GM23248 (cell line): ENCODE data around the gene CHN1. TPM values are rescaled to one million over a fixed set of nuclear protein-coding genes. Genes with fewer than 3 reads are reported as not detected.
A peak's percentile ranks its signal among the peaks of the same experiment; 100 is the strongest.

ENCODE experiments used
- DNase-seq: peaks from one replicate; pipeline ENCODE4 v3.0.0-alpha.2; 2015
- H2AFZ ChIP-seq: fragments of 200-600 bp; sonication (generic); 2 replicates; pipeline ENCODE4 v1.6.1; 2016; ENCODE audit warnings: antibody characterized with exemption
- H3F3A ChIP-seq: fragments of 200-600 bp; sonication (generic); 2 replicates; pipeline ENCODE4 v1.6.1; 2016; ENCODE audit warnings: mild to moderate bottlenecking, antibody characterized with exemption, mixed run types; ENCODE audit not compliant: insufficient read depth
- H3K27ac ChIP-seq: fragments of 200-600 bp; sonication (generic); 2 replicates; pipeline ENCODE4 v1.5.1; 2016; ENCODE audit warnings: mild to moderate bottlenecking
- H3K27me3 ChIP-seq: fragments of 200-600 bp; sonication (generic); replicated peaks from 2 replicates; pipeline ENCODE4 v1.6.1; 2016; ENCODE audit warnings: mild to moderate bottlenecking; ENCODE audit not compliant: insufficient read depth
- H3K36me3 ChIP-seq: fragments of 200-600 bp; sonication (generic); 2 replicates; pipeline ENCODE4 v1.6.1; 2016; ENCODE audit warnings: low read depth, mild to moderate bottlenecking
- H3K4me1 ChIP-seq: fragments of 200-600 bp; sonication (generic); 2 replicates; pipeline ENCODE4 v1.6.1; 2016; ENCODE audit warnings: mild to moderate bottlenecking; ENCODE audit not compliant: insufficient read depth
- H3K4me2 ChIP-seq: fragments of 200-600 bp; sonication (generic); one replicate; pipeline ENCODE4 v1.6.1; 2016; ENCODE audit warnings: mild to moderate bottlenecking; ENCODE audit not compliant: unreplicated experiment
- H3K4me3 ChIP-seq: fragments of 200-600 bp; sonication (generic); 2 replicates; pipeline ENCODE4 v1.5.1; 2016; ENCODE audit warnings: mild to moderate bottlenecking
- H3K79me2 ChIP-seq: fragments of 200-600 bp; sonication (generic); 2 replicates; pipeline ENCODE4 v1.6.1; 2016; ENCODE audit warnings: mild to moderate bottlenecking; ENCODE audit not compliant: insufficient read depth
- H3K9ac ChIP-seq: fragments of 200-600 bp; sonication (generic); 2 replicates; pipeline ENCODE4 v1.6.1; 2016; ENCODE audit warnings: mild to moderate bottlenecking
- H3K9me2 ChIP-seq: fragments of 200-600 bp; sonication (generic); 2 replicates; pipeline ENCODE4 v1.6.1; 2016; ENCODE audit warnings: mixed run types, mild to moderate bottlenecking, moderate library complexity; ENCODE audit not compliant: insufficient read depth
- H3K9me3 ChIP-seq: fragments of 200-600 bp; sonication (generic); one replicate; pipeline ENCODE4 v1.6.1; 2017; ENCODE audit warnings: low read depth
- H4K20me1 ChIP-seq: fragments of 200-600 bp; sonication (generic); 2 replicates; pipeline ENCODE4 v1.6.0; 2016; ENCODE audit not compliant: insufficient read depth
- EZH2 ChIP-seq: fragments of 200-600 bp; sonication (generic); IDR thresholded peaks from 2 replicates; pipeline ENCODE4 v1.6.1; 2018; ENCODE audit warnings: antibody characterized with exemption, mild to moderate bottlenecking; ENCODE audit not compliant: insufficient read depth, poor library complexity, severe bottlenecking
- EZH2phosphoT487 ChIP-seq: fragments of 200-600 bp; sonication (generic); IDR thresholded peaks from 2 replicates; pipeline ENCODE4 v1.6.1; 2018; ENCODE audit warnings: antibody characterized with exemption, moderate library complexity, mild to moderate bottlenecking, low read depth; ENCODE audit not compliant: insufficient read depth
- WGBS, 2 experiments: methylation state at CpG; one replicate each; pipeline ENCODE4 v1.1.6; 2015 to 2017; ENCODE audit warnings: low lambda C conversion rate in 2 of 2, low coverage in 1 of 2; ENCODE audit errors: missing lambda C conversion rate in 2 of 2; 5-methylcytosine and 5-hydroxymethylcytosine counted together
- in situ Hi-C: fragments of 300-500 bp; cut with MboI; formaldehyde crosslinking; loops from 2 replicates; pipeline ENCODE4 v1.15.0; 2020
- polyA plus RNA-seq: library from polyadenylated mRNA; unstranded; fragments of >200 nt; fragmentation: Nextera tagmentation; extraction: Ambion mirVana; gene quantifications from 2 replicates; pipeline ENCODE4 v1.2.1, GENCODE V29; 2016
- total RNA-seq: library from RNA; depleted of rRNA; stranded (reverse); fragments of >200 nt; shearing (Covaris generic); gene quantifications from 2 replicates; pipeline ENCODE4 v1.2.3, GENCODE V29; 2014

Gene CHN1
- total and polyA plus RNA-seq, 2 experiments from 2014 or later, result 115 to 130 TPM

DNA sequence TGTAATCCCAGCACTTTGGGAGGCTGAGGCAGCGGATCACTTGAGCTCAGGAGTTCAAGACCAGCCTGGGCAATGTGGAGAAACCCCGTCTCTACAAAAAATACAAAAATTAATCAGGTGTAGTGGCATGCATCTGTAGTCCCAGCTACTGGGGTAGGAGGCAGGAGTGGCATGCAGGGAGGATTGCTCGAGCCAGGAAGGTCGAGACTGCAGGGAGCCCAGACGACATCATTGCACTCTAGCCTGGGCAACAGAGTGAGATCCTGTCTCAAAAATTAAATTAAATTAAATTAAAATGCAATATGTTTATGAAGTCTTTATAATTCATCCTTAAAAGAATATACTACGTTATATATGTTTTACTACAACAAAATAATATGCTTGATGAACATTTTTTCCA is 38.1 kb downstream of the CHN1 start:
- Histone ChIP-seq H3K27me3 (no peaks in the 10 kb centered on the region), H3K27ac (peak overlapping the region; percentile 80; the same call in 1 of the 2 replicates), H3K9me2 (no peaks in the 10 kb centered on the region), H3K36me3 (no peaks in the 10 kb centered on the region), H3K4me2 (peak overlapping the region; percentile 18), H2AFZ (no peak overlapping the region; the same call in 1 of the 2 replicates), H3K4me3 (no peak overlapping the region), H3F3A (peaks cover 39% of the 10 kb centered on the region), H3K79me2 (no peaks in the 10 kb centered on the region), H4K20me1 (no peaks in the 10 kb centered on the region), H3K4me1 (peaks cover 48% of the 10 kb centered on the region), H3K9me3 (no peaks in the 10 kb centered on the region), H3K9ac (no peak overlapping the region)
- in situ Hi-C loops, result no loop called here
- no peak for DNase-seq
- no peak for TF ChIP-seq EZH2
- no peak for TF ChIP-seq EZH2phosphoT487
- WGBS, 2 experiments, result 96 to 97% methylated on average over 6 of the region's 6 CpGs

GRCh38 chr2:174965992-174966744 is 39.0 kb downstream of the CHN1 start:
- in situ Hi-C loops, result no loop called here
- TF ChIP-seq EZH2phosphoT487, result no peak
- TF ChIP-seq EZH2, result no peak
- H2AFZ ChIP-seq, result peak overlapping the region; percentile 85
- peak overlapping the region; percentile 80 for H3K27ac ChIP-seq
- peaks cover 39% of the 10 kb centered on the region for H3K4me1 ChIP-seq
- H3K36me3 ChIP-seq, result no peaks in the 10 kb centered on the region
- H3K79me2 ChIP-seq, result no peaks in the 10 kb centered on the region
- DNase-seq, result peak; percentile 48
- H3K4me2 ChIP-seq, result peak overlapping the region; percentile 76
- H4K20me1 ChIP-seq, result no peaks in the 10 kb centered on the region
- no peaks in the 10 kb centered on the region for H3K27me3 ChIP-seq
- H3K4me3 ChIP-seq, result peak overlapping the region; percentile 40
- no peaks in the 10 kb centered on the region for H3K9me2 ChIP-seq
- peaks cover 30% of the 10 kb centered on the region for H3F3A ChIP-seq
- 4 to 5% methylated on average over 5 of the region's 5 CpGs for WGBS, 2 experiments
- H3K9ac ChIP-seq, result peak overlapping the region; percentile 61
- no peaks in the 10 kb centered on the region for H3K9me3 ChIP-seq

- peak overlapping the region; percentile 85 for H2AFZ ChIP-seq
- no peak for TF ChIP-seq EZH2
- TF ChIP-seq EZH2phosphoT487, result no peak
- 97% methylated on average over 3 of the region's 3 CpGs for WGBS, 2 experiments
These were observed 39.6 kb downstream of the CHN1 start for GRCh38 chr2:174965551-174965950.

DNA sequence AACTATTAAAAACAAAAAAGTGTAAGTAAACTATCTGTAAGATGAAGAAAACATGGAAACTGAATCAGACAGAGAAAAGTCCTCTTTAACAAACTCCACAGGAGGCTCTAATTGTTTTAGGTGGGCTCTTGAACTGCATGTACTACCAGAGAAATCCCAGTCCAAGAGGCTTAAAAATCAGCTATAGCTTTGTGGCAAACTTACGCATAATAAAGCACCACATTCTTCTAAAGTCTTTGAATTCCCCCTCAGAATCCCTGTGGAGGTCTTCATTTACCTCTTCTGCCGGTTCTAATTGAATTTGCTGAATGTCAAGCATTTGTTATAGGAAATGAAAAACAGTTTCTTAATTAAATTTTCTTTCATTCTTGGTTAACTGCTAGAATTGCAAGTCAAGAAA is 40.8 kb downstream of the CHN1 start:
- H3K9ac ChIP-seq, result no peak overlapping the region

More at GRCh38 chr2:174965551-174965950, 39.6 kb downstream of the CHN1 start:
- Histone ChIP-seq H3K9ac (peak overlapping the region; percentile 61), H3K27me3 (no peaks in the 10 kb centered on the region), H3K4me2 (peak overlapping the region; percentile 76), H3K36me3 (no peaks in the 10 kb centered on the region), H3K9me2 (no peaks in the 10 kb centered on the region), H3K4me3 (0 out of 2 replicates have a peak overlapping the region, but pooled peaks have one; percentile 40), H3K4me1 (peaks cover 33% of the 10 kb centered on the region), H3K79me2 (no peaks in the 10 kb centered on the region), H4K20me1 (no peaks in the 10 kb centered on the region), H3K9me3 (no peaks in the 10 kb centered on the region), H3F3A (peaks cover 23% of the 10 kb centered on the region), H3K27ac (peak overlapping the region; percentile 80)
- in situ Hi-C loops, result no loop called here
- DNase-seq, result no peak

More for the DNA sequence above, 40.8 kb downstream of the CHN1 start:
- H3K27ac ChIP-seq, result no peak overlapping the region
- H3K36me3 ChIP-seq, result no peaks in the 10 kb centered on the region
- WGBS, 2 experiments, result 96 to 97% methylated on average over 2 of the region's 2 CpGs
- H3K79me2 ChIP-seq, result no peaks in the 10 kb centered on the region
- H4K20me1 ChIP-seq, result no peaks in the 10 kb centered on the region
- in situ Hi-C loops, result no loop called here
- H3K4me1 ChIP-seq, result peaks cover 24% of the 10 kb centered on the region
- no peaks in the 10 kb centered on the region for H3K9me3 ChIP-seq
- no peak for DNase-seq
- no peak overlapping the region for H3K4me2 ChIP-seq
- no peak for TF ChIP-seq EZH2phosphoT487
- no peak for TF ChIP-seq EZH2
- H2AFZ ChIP-seq, result peak overlapping the region; percentile 21; the same call in 1 of the 2 replicates
- peaks cover 15% of the 10 kb centered on the region for H3F3A ChIP-seq
- H3K4me3 ChIP-seq, result no peak overlapping the region
- no peaks in the 10 kb centered on the region for H3K9me2 ChIP-seq
- H3K27me3 ChIP-seq, result no peaks in the 10 kb centered on the region
